ENCODE data around the gene DSCAM.
"Not testable (repeated sequence)": the region's sequence is repeated elsewhere in the genome, so short reads cannot be mapped to it uniquely, and the experiment has no call there.

DSCAM gene

GRCh38 chr21:40846587-40847411 is at the start of gene DSCAM:
DSCAM (minus strand) TSS chr21:40847158; CDS start chr21:40846661, 497 bp downstream.
- peak; percentile 31 for DNase-seq

- not testable (repeated sequence) for DNase-seq
Observed at GRCh38 chr21:40895697-40896096, 48.7 kb upstream of the DSCAM start.

- DNase-seq = no peak
Observed at GRCh38 chr21:40886931-40887330, 40.0 kb upstream of the DSCAM start.

- no peak for DNase-seq
Observed at GRCh38 chr21:40886006-40886405, 39.0 kb upstream of the DSCAM start.

GRCh38 chr21:40882192-40882915 is 35.4 kb upstream of the DSCAM start:
- no peak for DNase-seq

- no peak for DNase-seq
Observed at GRCh38 chr21:40881767-40882166, 34.8 kb upstream of the DSCAM start.

- DNase-seq = no peak
Observed at GRCh38 chr21:40871099-40871498, 24.1 kb upstream of the DSCAM start.

- no peak for DNase-seq
Observed at GRCh38 chr21:40863839-40864238, 16.9 kb upstream of the DSCAM start.

GRCh38 chr21:40858517-40858916 is 11.6 kb upstream of the DSCAM start:
- no peak for DNase-seq

- no peak for DNase-seq
Observed at GRCh38 chr21:40853956-40854688, 7.2 kb upstream of the DSCAM start.

- DNase-seq = no peak
Observed at GRCh38 chr21:40852563-40852962, 5.6 kb upstream of the DSCAM start.

- DNase-seq = no peak
Observed at GRCh38 chr21:40851749-40852148, 4.8 kb upstream of the DSCAM start.

GRCh38 chr21:40850071-40850470 is 3.1 kb upstream of the DSCAM start:
- no peak for DNase-seq

- no peak for DNase-seq
Observed at GRCh38 chr21:40847951-40848350, 993 bp upstream of the DSCAM start.

- DNase-seq = no peak
Observed at GRCh38 chr21:40846103-40846502, 855 bp downstream of the DSCAM start.

GRCh38 chr21:40845441-40845995 is 1.4 kb downstream of the DSCAM start:
- no peak for DNase-seq

GRCh38 chr21:40844935-40845334 is 2.0 kb downstream of the DSCAM start:
- DNase-seq = no peak

- DNase-seq = no peak
Observed at GRCh38 chr21:40842197-40842552, 4.8 kb downstream of the DSCAM start.

- DNase-seq = peak; percentile 82
Observed at GRCh38 chr21:40841524-40842196, 5.3 kb downstream of the DSCAM start.

- DNase-seq = no peak
Observed at GRCh38 chr21:40840401-40841125, 6.4 kb downstream of the DSCAM start.

- DNase-seq = no peak
Observed at GRCh38 chr21:40839521-40839920, 7.4 kb downstream of the DSCAM start.

GRCh38 chr21:40837456-40837855 is 9.5 kb downstream of the DSCAM start:
- DNase-seq = no peak
